GM19397 (cell line): ENCODE measurements around the gene MGMT.

Experiments
- ATAC-seq: cut with Tn5 transposase; IDR thresholded peaks from one replicate; pipeline ENCODE4 v1.9.1; 2021; ENCODE audit warnings: mild to moderate bottlenecking, moderate library complexity; ENCODE audit not compliant: unreplicated experiment

Gene MGMT

GRCh38 chr10:129494176-129494575, 27.1 kb downstream of the MGMT start:
- no peak for ATAC-seq

GRCh38 chr10:129494740-129495139, 27.7 kb downstream of the MGMT start:
- no peak for ATAC-seq

- ATAC-seq = no peak
Measured at GRCh38 chr10:129495256-129495655, 28.2 kb downstream of the MGMT start.

- no peak for ATAC-seq
Measured at GRCh38 chr10:129495698-129496097, 28.7 kb downstream of the MGMT start.

GRCh38 chr10:129497013-129497412, 30.0 kb downstream of the MGMT start:
- ATAC-seq = no peak

- ATAC-seq = no peak
Measured at GRCh38 chr10:129498680-129499079, 31.6 kb downstream of the MGMT start.

GRCh38 chr10:129500617-129501339, 33.7 kb downstream of the MGMT start:
- ATAC-seq = no peak

GRCh38 chr10:129501652-129502436, 34.8 kb downstream of the MGMT start:
- peak; percentile 85 for ATAC-seq

GRCh38 chr10:129502448-129502847, 35.4 kb downstream of the MGMT start:
- ATAC-seq = no peak

- ATAC-seq = no peak
Measured at GRCh38 chr10:129505500-129506075, 38.5 kb downstream of the MGMT start.

- no peak for ATAC-seq
Measured at GRCh38 chr10:129506101-129506797, 39.2 kb downstream of the MGMT start.

GRCh38 chr10:129507216-129507889, 40.3 kb downstream of the MGMT start:
- no peak for ATAC-seq

GRCh38 chr10:129509155-129509554, 42.1 kb downstream of the MGMT start:
- ATAC-seq = no peak

- ATAC-seq = no peak
Measured at GRCh38 chr10:129509835-129510234, 42.8 kb downstream of the MGMT start.

- ATAC-seq = no peak
Measured at GRCh38 chr10:129511086-129511485, 44.0 kb downstream of the MGMT start.

- no peak for ATAC-seq
Measured at GRCh38 chr10:129511758-129512157, 44.7 kb downstream of the MGMT start.

GRCh38 chr10:129513312-129513711, 46.3 kb downstream of the MGMT start:
- ATAC-seq = no peak

GRCh38 chr10:129514568-129515451, 47.8 kb downstream of the MGMT start:
- ATAC-seq = no peak

GRCh38 chr10:129516846-129517679, 50.0 kb downstream of the MGMT start:
- ATAC-seq = no peak
